H9 (cell line): Measurements from ENCODE around the gene LPP. TPM values are rescaled to one million over a fixed set of nuclear protein-coding genes. Genes with fewer than 3 reads are reported as not detected.

Experiments
- DNase-seq: peaks from one replicate; pipeline ENCODE4 v3.0.0-alpha.2; 2017
- H2AFZ ChIP-seq: one replicate; pipeline ENCODE4 v1.6.1; 2013; ENCODE audit warnings: mild to moderate bottlenecking, low read length, control low read depth, moderate library complexity
- H2AK5ac ChIP-seq: 2 replicates; pipeline ENCODE4 v1.6.1; 2013; ENCODE audit warnings: low read length, control low read depth, mixed read lengths; ENCODE audit not compliant: insufficient read length
- H2BK120ac ChIP-seq: one replicate; pipeline ENCODE4 v1.6.1; 2013; ENCODE audit warnings: low read depth, mild to moderate bottlenecking, low read length, control low read depth, inconsistent platforms; ENCODE audit not compliant: poor library complexity, severe bottlenecking
- H2BK12ac ChIP-seq: 2 replicates; pipeline ENCODE4 v1.6.1; 2013; ENCODE audit warnings: low read length, control low read depth, mixed read lengths, low read depth; ENCODE audit not compliant: insufficient read length
- H2BK15ac ChIP-seq: 2 replicates; pipeline ENCODE4 v1.6.1; 2013; ENCODE audit warnings: low read depth, low read length, control low read depth
- H2BK20ac ChIP-seq: one replicate; pipeline ENCODE4 v1.6.1; 2013; ENCODE audit warnings: low read depth, mild to moderate bottlenecking, low read length, control low read depth, inconsistent platforms; ENCODE audit not compliant: poor library complexity, severe bottlenecking
- H2BK5ac ChIP-seq: 2 replicates; pipeline ENCODE4 v1.6.1; 2013; ENCODE audit warnings: low read length, control low read depth, mixed read lengths; ENCODE audit not compliant: insufficient read length
- H3K14ac ChIP-seq: 2 replicates; pipeline ENCODE4 v1.6.1; 2013; ENCODE audit warnings: low read length, control low read depth; ENCODE audit not compliant: insufficient read depth
- H3K18ac ChIP-seq: 2 replicates; pipeline ENCODE4 v1.6.1; 2013; ENCODE audit warnings: low read depth, mild to moderate bottlenecking, mixed read lengths, low read length, control low read depth; ENCODE audit not compliant: insufficient read length
- H3K23ac ChIP-seq: 2 replicates; pipeline ENCODE4 v1.6.1; 2013; ENCODE audit warnings: low read length, control low read depth, mixed read lengths, low read depth; ENCODE audit not compliant: insufficient read length
- H3K23me2 ChIP-seq: 2 replicates; pipeline ENCODE4 v1.6.1; 2013; ENCODE audit warnings: low read depth, mild to moderate bottlenecking, mixed read lengths, low read length, control low read depth; ENCODE audit not compliant: insufficient read length, poor library complexity, severe bottlenecking
- H3K27ac ChIP-seq: 2 replicates; pipeline ENCODE4 v1.5.1; 2013; ENCODE audit warnings: low read length, control low read depth, mixed read lengths, low read depth; ENCODE audit not compliant: insufficient read length
- H3K27me3 ChIP-seq: 2 replicates; pipeline ENCODE4 v1.6.1; 2013; ENCODE audit warnings: low read length, control low read depth, inconsistent platforms; ENCODE audit not compliant: insufficient read depth
- H3K4ac ChIP-seq: 2 replicates; pipeline ENCODE4 v1.6.1; 2013; ENCODE audit warnings: low read depth, mild to moderate bottlenecking, control low read depth, inconsistent platforms, low read length, moderate library complexity
- H3K4me1 ChIP-seq: 2 replicates; pipeline ENCODE4 v1.6.1; 2013; ENCODE audit warnings: low read length, control low read depth, inconsistent platforms; ENCODE audit not compliant: insufficient read depth
- H3K4me2 ChIP-seq: 2 replicates; pipeline ENCODE4 v1.6.1; 2013; ENCODE audit warnings: low read length, control low read depth, mixed read lengths; ENCODE audit not compliant: insufficient read length, insufficient read depth
- H3K56ac ChIP-seq: 2 replicates; pipeline ENCODE4 v1.6.1; 2013; ENCODE audit warnings: low read depth, mild to moderate bottlenecking, mixed read lengths, low read length, control low read depth; ENCODE audit not compliant: insufficient read length
- H3K79me1 ChIP-seq: 2 replicates; pipeline ENCODE4 v1.6.1; 2013; ENCODE audit warnings: low read depth, mild to moderate bottlenecking, moderate library complexity, low read length, control low read depth, inconsistent platforms; ENCODE audit not compliant: insufficient read depth, poor library complexity, severe bottlenecking
- H3K79me2 ChIP-seq: 2 replicates; pipeline ENCODE4 v1.6.1; 2013; ENCODE audit warnings: low read length, control low read depth, inconsistent platforms; ENCODE audit not compliant: insufficient read depth
- H3K9ac ChIP-seq: 2 replicates; pipeline ENCODE4 v1.6.1; 2013; ENCODE audit warnings: low read length, control low read depth, mixed read lengths; ENCODE audit not compliant: insufficient read length; ENCODE audit errors: extremely low read depth
- H3K9me3 ChIP-seq: one replicate; pipeline ENCODE4 v1.6.1; 2013; ENCODE audit warnings: low read depth, low read length, inconsistent platforms; ENCODE audit not compliant: control insufficient read depth
- H3T11ph ChIP-seq: one replicate; pipeline ENCODE4 v1.6.1; 2013; ENCODE audit warnings: mild to moderate bottlenecking, low read length, control low read depth, inconsistent platforms
- H4K20me1 ChIP-seq: one replicate; pipeline ENCODE4 v1.6.1; 2013; ENCODE audit not compliant: control insufficient read depth, insufficient read length, insufficient read depth
- H4K5ac ChIP-seq: 2 replicates; pipeline ENCODE4 v1.6.1; 2013; ENCODE audit warnings: low read depth, mild to moderate bottlenecking, mixed read lengths, low read length, control low read depth; ENCODE audit not compliant: insufficient read length
- H4K8ac ChIP-seq: replicated peaks from 2 replicates; pipeline ENCODE4 v1.6.1; 2013; ENCODE audit warnings: low read length, control low read depth, mixed read lengths, low read depth; ENCODE audit not compliant: insufficient read length
- H4K91ac ChIP-seq: 2 replicates; pipeline ENCODE4 v1.6.1; 2013; ENCODE audit warnings: low read depth, mild to moderate bottlenecking, moderate library complexity, mixed read lengths, low read length, control low read depth; ENCODE audit not compliant: insufficient read length
- H3K27ac Mint-ChIP-seq, 3 experiments: 2 replicates in 2 of 3; 3 replicates in 1 of 3; pipeline ENCODE4 v1.8.0; 2020 to 2021; ENCODE audit warnings: mixed read lengths in 3 of 3, mild to moderate bottlenecking in 1 of 3, moderate library complexity in 1 of 3
- H3K27me3 Mint-ChIP-seq: 2 replicates; pipeline ENCODE4 v1.8.0; 2021; ENCODE audit warnings: low read depth, mild to moderate bottlenecking, moderate library complexity, mixed read lengths
- H3K36me3 Mint-ChIP-seq, 3 experiments: 2 replicates in 2 of 3; 3 replicates in 1 of 3; pipeline ENCODE4 v1.8.0; 2020 to 2021; ENCODE audit warnings: low read depth in 3 of 3, mixed read lengths in 3 of 3; ENCODE audit not compliant: insufficient read depth in 1 of 3
- H3K4me1 Mint-ChIP-seq, 2 experiments: 2 replicates each; pipeline ENCODE4 v1.8.0; 2020; ENCODE audit warnings: mixed read lengths in 2 of 2
- H3K4me3 Mint-ChIP-seq, 2 experiments: 2 replicates in 1 of 2; 3 replicates in 1 of 2; pipeline ENCODE4 v1.8.0; 2020 to 2021; ENCODE audit warnings: mild to moderate bottlenecking in 2 of 2, mixed read lengths in 2 of 2, moderate library complexity in 1 of 2
- H3K9me3 Mint-ChIP-seq, 2 experiments: 2 replicates in 1 of 2; 3 replicates in 1 of 2; pipeline ENCODE4 v1.8.0; 2020; ENCODE audit warnings: mild to moderate bottlenecking in 2 of 2, mixed read lengths in 2 of 2, moderate library complexity in 1 of 2
- CTCF ChIP-seq: fragments of 200-600 bp; sonication (generic); conservative IDR thresholded peaks from 3 replicates; pipeline ENCODE4 v1.8.0; 2021; ENCODE audit warnings: antibody characterized with exemption, mild to moderate bottlenecking
- total RNA-seq: library from RNA; stranded (reverse); gene quantifications from 2 replicates; pipeline ENCODE4 v1.2.1, GENCODE V29; 2021

The LPP gene
- total RNA-seq, 1 experiment from 2014 or later: 64.6 TPM

GRCh38 chr3:188380722-188381121, 226.8 kb downstream of the LPP start:
- Histone ChIP-seq H3K23me2 (no peaks in the 10 kb centered on the region), H3K27me3 (no peaks in the 10 kb centered on the region), H3K14ac (no peak overlapping the region), H2BK20ac (no peak overlapping the region), H2BK5ac (no peak overlapping the region), H3K23ac (no peak overlapping the region), H3K4me1 (no peaks in the 10 kb centered on the region), H4K5ac (no peak overlapping the region), H3T11ph (no peak overlapping the region), H3K79me2 (no peaks in the 10 kb centered on the region), H3K18ac (no peak overlapping the region), H2BK15ac (no peak overlapping the region), H3K27ac (no peak overlapping the region), H3K56ac (no peak overlapping the region), H3K4ac (no peak overlapping the region), H4K91ac (no peak overlapping the region), H4K20me1 (no peaks in the 10 kb centered on the region), H3K4me2 (no peak overlapping the region), H3K79me1 (no peaks in the 10 kb centered on the region), H3K9ac (no peak overlapping the region), H2AK5ac (no peak overlapping the region), H2AFZ (no peak overlapping the region), H4K8ac (no peak overlapping the region), H3K9me3 (no peaks in the 10 kb centered on the region), H2BK12ac (no peak overlapping the region), H2BK120ac (no peak overlapping the region)
- H3K27ac Mint-ChIP-seq: no peak overlapping the region
- H3K4me1 Mint-ChIP-seq: peaks cover 0 to 4% of the 10 kb centered on the region in 2 experiments; a peak in 2 of 4 replicates
- TF ChIP-seq CTCF: no peak
- peaks cover 24 to 39% (median 31%) of the 10 kb centered on the region in 3 experiments for H3K36me3 Mint-ChIP-seq
- peaks cover 33 to 34% of the 10 kb centered on the region in 2 experiments for H3K9me3 Mint-ChIP-seq
- H3K27me3 Mint-ChIP-seq: no peaks in the 10 kb centered on the region
- no peak overlapping the region for H3K4me3 Mint-ChIP-seq
- DNase-seq: no peak
